Glutamatergic neuron (in vitro differentiated cells): ENCODE results near the gene HOMER1. TPM values are rescaled to one million over a fixed set of nuclear protein-coding genes. Genes with fewer than 3 reads are reported as not detected.

Source experiments
- DNase-seq: peaks from one replicate; pipeline ENCODE4 v3.0.0; 2022
- H3K27ac Mint-ChIP-seq: one replicate; pipeline ENCODE4 v1.8.0; 2020; ENCODE audit warnings: mild to moderate bottlenecking, mixed read lengths, inconsistent platforms; ENCODE audit not compliant: unreplicated experiment
- H3K27me3 Mint-ChIP-seq: one replicate; pipeline ENCODE4 v1.8.0; 2020; ENCODE audit warnings: mild to moderate bottlenecking, moderate library complexity, mixed read lengths, inconsistent platforms; ENCODE audit not compliant: unreplicated experiment
- H3K36me3 Mint-ChIP-seq: one replicate; pipeline ENCODE4 v1.8.0; 2020; ENCODE audit warnings: mild to moderate bottlenecking, mixed read lengths, inconsistent platforms; ENCODE audit not compliant: unreplicated experiment
- H3K4me1 Mint-ChIP-seq: one replicate; pipeline ENCODE4 v1.8.0; 2020; ENCODE audit warnings: mild to moderate bottlenecking, low read depth, mixed read lengths, inconsistent platforms; ENCODE audit not compliant: unreplicated experiment
- H3K4me3 Mint-ChIP-seq: one replicate; pipeline ENCODE4 v1.8.0; 2020; ENCODE audit warnings: mild to moderate bottlenecking, mixed read lengths, inconsistent platforms; ENCODE audit not compliant: unreplicated experiment
- H3K9me3 Mint-ChIP-seq: one replicate; pipeline ENCODE4 v1.8.0; 2020; ENCODE audit warnings: mild to moderate bottlenecking, moderate library complexity, mixed read lengths, inconsistent platforms; ENCODE audit not compliant: unreplicated experiment
- total RNA-seq: library from RNA; stranded (reverse); fragmentation: NEBNext Ultra II Directional; extraction: Animal tissue kit (Norgen Biotek cat#: 25700); gene quantifications from one replicate; pipeline ENCODE4 v1.2.1, GENCODE V29; 2021; ENCODE audit not compliant: unreplicated experiment
- TF ChIP-seq, protein P1 (sequence below): fragments of 200-600 bp; sonication (generic); IDR thresholded peaks from one replicate; pipeline ENCODE4 v1.5.0; 2021; ENCODE audit not compliant: partially characterized antibody, unreplicated experiment

The HOMER1 gene
- total RNA-seq, 1 donor from 2014 or later = 19.7 TPM

DNA sequence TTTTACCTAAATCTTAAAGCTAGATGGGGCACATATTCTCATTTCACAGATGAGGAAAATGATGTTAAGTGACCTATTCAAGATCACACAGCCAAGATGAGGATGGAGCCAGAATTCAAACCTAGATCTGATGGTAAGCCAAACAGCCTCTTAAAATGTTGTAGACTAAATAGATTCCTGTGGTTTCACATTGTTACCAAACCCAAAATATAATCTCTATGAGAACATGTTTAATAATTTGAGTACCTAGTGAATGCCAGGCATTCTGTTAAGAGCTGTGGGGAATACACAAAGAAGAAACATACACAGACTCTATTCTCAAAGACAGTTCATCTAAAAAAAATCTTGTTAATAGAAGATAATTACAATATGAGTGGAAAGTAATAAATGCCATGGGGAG lies 25.2 kb downstream of the HOMER1 start:
- no peak overlapping the region for H3K27ac Mint-ChIP-seq
- DNase-seq = no peak
- H3K9me3 Mint-ChIP-seq = no peaks in the 10 kb centered on the region
- H3K4me1 Mint-ChIP-seq = no peaks in the 10 kb centered on the region
- H3K4me3 Mint-ChIP-seq = no peak overlapping the region
- H3K36me3 Mint-ChIP-seq = no peaks in the 10 kb centered on the region
- no peaks in the 10 kb centered on the region for H3K27me3 Mint-ChIP-seq
- TF ChIP-seq, protein P1, sequence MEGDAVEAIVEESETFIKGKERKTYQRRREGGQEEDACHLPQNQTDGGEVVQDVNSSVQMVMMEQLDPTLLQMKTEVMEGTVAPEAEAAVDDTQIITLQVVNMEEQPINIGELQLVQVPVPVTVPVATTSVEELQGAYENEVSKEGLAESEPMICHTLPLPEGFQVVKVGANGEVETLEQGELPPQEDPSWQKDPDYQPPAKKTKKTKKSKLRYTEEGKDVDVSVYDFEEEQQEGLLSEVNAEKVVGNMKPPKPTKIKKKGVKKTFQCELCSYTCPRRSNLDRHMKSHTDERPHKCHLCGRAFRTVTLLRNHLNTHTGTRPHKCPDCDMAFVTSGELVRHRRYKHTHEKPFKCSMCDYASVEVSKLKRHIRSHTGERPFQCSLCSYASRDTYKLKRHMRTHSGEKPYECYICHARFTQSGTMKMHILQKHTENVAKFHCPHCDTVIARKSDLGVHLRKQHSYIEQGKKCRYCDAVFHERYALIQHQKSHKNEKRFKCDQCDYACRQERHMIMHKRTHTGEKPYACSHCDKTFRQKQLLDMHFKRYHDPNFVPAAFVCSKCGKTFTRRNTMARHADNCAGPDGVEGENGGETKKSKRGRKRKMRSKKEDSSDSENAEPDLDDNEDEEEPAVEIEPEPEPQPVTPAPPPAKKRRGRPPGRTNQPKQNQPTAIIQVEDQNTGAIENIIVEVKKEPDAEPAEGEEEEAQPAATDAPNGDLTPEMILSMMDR = no peak

DNA sequence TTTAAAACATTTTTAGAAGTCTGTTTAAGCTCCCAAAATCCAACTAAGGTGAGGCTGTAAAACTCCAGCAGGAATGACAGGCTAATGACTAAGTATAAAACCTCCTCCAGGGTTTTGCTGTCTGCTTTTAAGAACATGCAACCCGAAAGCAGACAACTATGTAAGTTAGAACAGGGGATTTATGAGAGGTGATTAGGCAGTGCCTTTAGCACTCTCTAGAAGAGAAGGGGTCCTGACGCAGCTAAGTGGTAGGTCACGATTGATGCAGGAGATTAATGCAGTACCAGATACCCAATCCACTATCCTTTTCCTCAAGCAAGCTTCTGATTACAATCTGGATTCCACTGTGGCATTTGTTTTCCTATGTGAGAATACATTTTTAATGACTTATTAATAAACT lies 25.9 kb downstream of the HOMER1 start:
- Mint-ChIP-seq H3K4me3 (no peak overlapping the region), H3K27ac (no peak overlapping the region), H3K4me1 (no peaks in the 10 kb centered on the region), H3K36me3 (no peaks in the 10 kb centered on the region), H3K27me3 (no peaks in the 10 kb centered on the region), H3K9me3 (no peaks in the 10 kb centered on the region)
- TF ChIP-seq, protein P1 = no peak
- DNase-seq = no peak

DNA sequence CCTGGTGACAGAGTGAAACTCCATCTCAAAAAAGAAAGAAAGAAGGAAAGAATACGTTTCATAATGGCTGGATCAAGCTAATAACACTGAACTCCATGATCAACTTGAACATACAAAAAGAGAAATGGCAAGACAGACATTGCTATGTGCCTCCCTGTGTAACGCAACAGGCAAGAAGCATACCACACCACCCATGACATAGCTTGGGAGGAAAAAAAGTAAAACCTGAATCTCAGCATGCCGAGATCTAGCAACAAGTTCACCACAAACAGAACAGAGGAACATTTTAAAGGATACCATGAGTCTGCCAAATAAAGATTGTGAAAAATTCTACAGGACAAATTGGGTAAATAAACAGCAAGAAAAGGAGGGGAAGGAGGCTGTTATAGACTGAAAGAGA lies 26.7 kb downstream of the HOMER1 start:
- DNase-seq = no peak
- no peak overlapping the region for H3K4me3 Mint-ChIP-seq
- H3K9me3 Mint-ChIP-seq = no peaks in the 10 kb centered on the region
- no peak overlapping the region for H3K27ac Mint-ChIP-seq
- H3K27me3 Mint-ChIP-seq = no peaks in the 10 kb centered on the region
- no peaks in the 10 kb centered on the region for H3K4me1 Mint-ChIP-seq
- no peaks in the 10 kb centered on the region for H3K36me3 Mint-ChIP-seq
- TF ChIP-seq, protein P1 = no peak

GRCh38 chr5:79486116-79486515 lies 27.8 kb downstream of the HOMER1 start:
- DNase-seq = no peak
- H3K36me3 Mint-ChIP-seq = no peaks in the 10 kb centered on the region
- no peak overlapping the region for H3K27ac Mint-ChIP-seq
- no peaks in the 10 kb centered on the region for H3K27me3 Mint-ChIP-seq
- no peak overlapping the region for H3K4me3 Mint-ChIP-seq
- H3K9me3 Mint-ChIP-seq = no peaks in the 10 kb centered on the region
- TF ChIP-seq, protein P1 = no peak
- peaks cover 2% of the 10 kb centered on the region for H3K4me1 Mint-ChIP-seq

- TF ChIP-seq, protein P1 = no peak
- Mint-ChIP-seq H3K9me3 (no peaks in the 10 kb centered on the region), H3K36me3 (no peaks in the 10 kb centered on the region), H3K4me3 (no peak overlapping the region), H3K27ac (no peak overlapping the region), H3K4me1 (peaks cover 2% of the 10 kb centered on the region), H3K27me3 (no peaks in the 10 kb centered on the region)
- no peak for DNase-seq
Observed at GRCh38 chr5:79484731-79485130, 29.2 kb downstream of the HOMER1 start.
